CD4-positive, CD25-positive, alpha-beta regulatory T cell (primary cell): Measurements from ENCODE around the gene RAPGEF5. TPM values are rescaled to one million over a fixed set of nuclear protein-coding genes. Genes with fewer than 3 reads are reported as not detected.

Experiments used
- ATAC-seq, 2 donors: fragments of 150-1000 bp; cut with Tn5 transposase; one replicate each; pipeline ENCODE4 v1.10.0; 2021; ENCODE audit warnings: low read depth in 2 of 2, moderate number of reproducible peaks in 2 of 2, moderate library complexity in 1 of 2
- DNase-seq, 3 donors: peaks; one replicate each; pipeline versions ENCODE4 v3.0.0 to v3.0.0-alpha.2; 2012 to 2022; ENCODE audit warnings: mixed read lengths in 1 of 3
- H3K27ac ChIP-seq: one replicate; pipeline ENCODE4 v1.7.0; 2013; ENCODE audit warnings: mild to moderate bottlenecking, low read length; ENCODE audit not compliant: insufficient read depth, poor library complexity, severe bottlenecking
- H3K27me3 ChIP-seq: one replicate; pipeline ENCODE4 v1.7.0; 2013; ENCODE audit warnings: low read length; ENCODE audit not compliant: control insufficient read depth, insufficient read depth
- H3K36me3 ChIP-seq: one replicate; pipeline ENCODE4 v1.7.0; 2013; ENCODE audit warnings: mild to moderate bottlenecking, low read length, moderate library complexity; ENCODE audit not compliant: control insufficient read depth, insufficient read depth
- H3K4me1 ChIP-seq: 2 replicates; pipeline ENCODE4 v1.7.0; 2013; ENCODE audit warnings: mild to moderate bottlenecking, low read length; ENCODE audit not compliant: insufficient read depth, control insufficient read depth, poor library complexity, severe bottlenecking
- H3K4me3 ChIP-seq: one replicate; pipeline ENCODE4 v1.7.0; 2013; ENCODE audit warnings: low read depth, mild to moderate bottlenecking, low read length, moderate library complexity
- H3K9me3 ChIP-seq, 2 experiments: 1 replicate in 1 of 2; 2 replicates in 1 of 2; pipeline ENCODE4 v1.7.0; 2013; ENCODE audit warnings: low read length in 2 of 2, mild to moderate bottlenecking in 1 of 2, moderate library complexity in 1 of 2; ENCODE audit not compliant: control insufficient read depth in 2 of 2
- H3K27ac Mint-ChIP-seq, 3 donors: one replicate each; pipeline ENCODE4 v1.8.0; 2020 to 2022; ENCODE audit warnings: mild to moderate bottlenecking in 3 of 3, mixed read lengths in 3 of 3, moderate library complexity in 2 of 3
- H3K27me3 Mint-ChIP-seq: one replicate; pipeline ENCODE4 v1.8.0; 2022; ENCODE audit warnings: mild to moderate bottlenecking, mixed read lengths
- H3K36me3 Mint-ChIP-seq: one replicate; pipeline ENCODE4 v1.8.0; 2020; ENCODE audit warnings: mixed read lengths
- H3K4me1 Mint-ChIP-seq, 4 donors: one replicate each; pipeline ENCODE4 v1.8.0; 2020 to 2022; ENCODE audit warnings: mixed read lengths in 4 of 4, mild to moderate bottlenecking in 1 of 4
- H3K4me3 Mint-ChIP-seq, 4 donors: one replicate each; pipeline ENCODE4 v1.8.0; 2020 to 2022; ENCODE audit warnings: mild to moderate bottlenecking in 4 of 4, mixed read lengths in 4 of 4, moderate library complexity in 3 of 4
- H3K9me3 Mint-ChIP-seq, 7 donors: one replicate each; pipeline ENCODE4 v1.8.0; 2020 to 2022; ENCODE audit warnings: mixed read lengths in 7 of 7, mild to moderate bottlenecking in 3 of 7, moderate library complexity in 2 of 7
- polyA plus RNA-seq, 4 donors: library from polyadenylated mRNA; unstranded; fragments of 300-500 nt; fragmentation: Illumina TruSeq; gene quantifications; one replicate each; pipeline ENCODE4 v1.2.3, GENCODE V29; 2021
- total RNA-seq: library from RNA; stranded (reverse); gene quantifications from one replicate; pipeline ENCODE4 v1.2.3, GENCODE V29; 2022

RAPGEF5 gene
- total and polyA plus RNA-seq, 5 donors from 2014 or later = not detected

DNA sequence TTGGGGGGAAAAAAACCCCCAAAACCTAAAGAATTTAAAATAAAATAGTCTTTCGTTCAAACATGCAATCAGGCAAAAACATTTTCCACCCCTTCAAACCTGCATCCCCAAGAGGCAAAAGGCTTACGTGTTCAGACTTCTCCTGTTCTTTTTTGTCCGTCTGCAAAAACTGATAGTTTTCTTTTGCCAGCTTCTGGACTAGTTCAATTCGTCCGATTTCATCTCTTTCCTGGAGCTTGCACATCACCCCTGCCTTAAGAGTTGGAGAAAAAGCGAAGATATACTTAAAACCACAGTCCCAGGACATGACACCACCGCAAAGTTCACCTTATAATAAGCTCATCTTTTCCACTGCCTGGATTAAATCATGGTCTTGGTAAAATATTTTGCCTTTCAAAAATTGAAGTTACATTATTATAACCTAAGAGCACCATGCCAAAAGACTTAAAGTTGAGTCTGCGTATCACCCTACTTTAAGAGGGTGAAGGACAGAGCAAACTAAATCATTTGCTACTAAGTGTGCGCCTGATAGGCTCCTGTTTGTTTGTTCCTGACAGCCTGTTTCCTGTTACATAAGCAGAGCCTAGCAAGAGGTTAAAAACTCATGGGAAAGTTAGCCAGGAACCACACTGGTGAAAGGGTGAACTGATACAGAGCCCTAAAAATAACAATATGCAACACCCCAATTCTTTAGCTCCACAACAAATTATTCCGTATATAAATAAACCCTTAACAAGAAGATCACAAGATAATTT lies 137.0 kb downstream of the RAPGEF5 start:
- no peak overlapping the region for H3K27ac Mint-ChIP-seq

DNA sequence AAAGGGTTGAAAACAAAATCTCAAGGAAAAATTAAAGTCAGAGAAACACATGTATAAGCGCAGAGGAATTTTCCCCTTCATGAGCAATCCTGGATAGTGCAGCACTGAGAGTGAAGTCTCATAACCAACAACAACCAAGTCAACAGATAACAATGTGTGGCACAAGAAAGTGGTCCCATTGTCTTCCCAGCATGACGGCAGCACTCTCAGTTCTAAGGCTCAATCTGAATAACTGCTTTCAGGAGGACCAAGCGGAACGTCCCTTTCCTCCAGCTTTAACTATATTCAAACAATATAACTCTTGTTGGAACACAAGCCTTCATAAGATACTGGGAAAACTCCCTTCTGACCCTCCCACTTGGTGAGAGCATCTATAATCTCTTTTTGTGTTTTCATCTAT lies 137.9 kb downstream of the RAPGEF5 start:
- H3K4me3 Mint-ChIP-seq = no peak overlapping the region
- no peak overlapping the region for H3K4me3 ChIP-seq
- no peak overlapping the region for H3K27ac Mint-ChIP-seq
- no peaks in the 10 kb centered on the region for H3K36me3 Mint-ChIP-seq
- DNase-seq (no peak), ATAC-seq (no peak)
- no peaks in the 10 kb centered on the region for H3K4me1 ChIP-seq
- no peaks in the 10 kb centered on the region for H3K4me1 Mint-ChIP-seq
- no peaks in the 10 kb centered on the region for H3K27me3 Mint-ChIP-seq
- H3K9me3 Mint-ChIP-seq = peaks cover 0 to 2% (median 0%) of the 10 kb centered on the region in 7 donors
- H3K27me3 ChIP-seq = no peaks in the 10 kb centered on the region
- no peak overlapping the region for H3K27ac ChIP-seq
- H3K36me3 ChIP-seq = no peaks in the 10 kb centered on the region
- no peaks in the 10 kb centered on the region for H3K9me3 ChIP-seq

More for the DNA sequence above, 137.0 kb downstream of the RAPGEF5 start:
- no peaks in the 10 kb centered on the region for H3K4me1 ChIP-seq
- no peaks in the 10 kb centered on the region for H3K27me3 ChIP-seq
- Mint-ChIP-seq H3K36me3 (no peaks in the 10 kb centered on the region), H3K4me1 (no peaks in the 10 kb centered on the region), H3K27me3 (peaks cover 5% of the 10 kb centered on the region), H3K4me3 (no peak overlapping the region), H3K9me3 (peaks cover 0 to 2% (median 0%) of the 10 kb centered on the region in 7 donors)
- DNase-seq (no peak), ATAC-seq (no peak)
- no peaks in the 10 kb centered on the region for H3K36me3 ChIP-seq
- no peaks in the 10 kb centered on the region for H3K9me3 ChIP-seq
- no peak overlapping the region for H3K4me3 ChIP-seq
- H3K27ac ChIP-seq = no peak overlapping the region

- H3K9me3 ChIP-seq = no peaks in the 10 kb centered on the region
- Mint-ChIP-seq H3K9me3 (peaks cover 0 to 3% (median 0%) of the 10 kb centered on the region in 7 donors), H3K36me3 (no peaks in the 10 kb centered on the region), H3K27me3 (no peaks in the 10 kb centered on the region), H3K4me1 (no peaks in the 10 kb centered on the region), H3K4me3 (no peak overlapping the region), H3K27ac (no peak overlapping the region)
- no peak overlapping the region for H3K27ac ChIP-seq
- no peaks in the 10 kb centered on the region for H3K4me1 ChIP-seq
- H3K4me3 ChIP-seq = no peak overlapping the region
- H3K27me3 ChIP-seq = no peaks in the 10 kb centered on the region
- H3K36me3 ChIP-seq = no peaks in the 10 kb centered on the region
- ATAC-seq = no peak
- no peak for DNase-seq
These were observed 140.0 kb downstream of the RAPGEF5 start for GRCh38 chr7:22216832-22217475.

GRCh38 chr7:22216309-22216708 lies 140.6 kb downstream of the RAPGEF5 start:
- ATAC-seq (no peak), DNase-seq (no peak)
- Histone ChIP-seq H3K36me3 (no peaks in the 10 kb centered on the region), H3K9me3 (no peaks in the 10 kb centered on the region), H3K27ac (no peak overlapping the region), H3K27me3 (no peaks in the 10 kb centered on the region), H3K4me1 (no peaks in the 10 kb centered on the region), H3K4me3 (no peak overlapping the region)
- Mint-ChIP-seq H3K27ac (no peak overlapping the region), H3K27me3 (no peaks in the 10 kb centered on the region), H3K36me3 (no peaks in the 10 kb centered on the region), H3K4me3 (no peak overlapping the region), H3K4me1 (no peaks in the 10 kb centered on the region), H3K9me3 (peaks cover 0 to 3% (median 0%) of the 10 kb centered on the region in 7 donors)

- no peaks in the 10 kb centered on the region for H3K27me3 ChIP-seq
- Mint-ChIP-seq H3K9me3 (peaks cover 0 to 3% (median 0%) of the 10 kb centered on the region in 7 donors), H3K27ac (no peak overlapping the region), H3K27me3 (no peaks in the 10 kb centered on the region), H3K4me3 (no peak overlapping the region), H3K36me3 (no peaks in the 10 kb centered on the region), H3K4me1 (no peaks in the 10 kb centered on the region)
- DNase-seq = no peak
- ATAC-seq = no peak
- H3K4me3 ChIP-seq = no peak overlapping the region
- no peaks in the 10 kb centered on the region for H3K9me3 ChIP-seq
- no peaks in the 10 kb centered on the region for H3K36me3 ChIP-seq
- no peak overlapping the region for H3K27ac ChIP-seq
- H3K4me1 ChIP-seq = no peaks in the 10 kb centered on the region
These were observed 143.0 kb downstream of the RAPGEF5 start for GRCh38 chr7:22214000-22214399.

- Mint-ChIP-seq H3K36me3 (no peaks in the 10 kb centered on the region), H3K4me3 (no peak overlapping the region), H3K27me3 (no peaks in the 10 kb centered on the region), H3K27ac (no peak overlapping the region), H3K9me3 (peaks cover 0 to 3% (median 0%) of the 10 kb centered on the region in 7 donors), H3K4me1 (no peaks in the 10 kb centered on the region)
- no peaks in the 10 kb centered on the region for H3K9me3 ChIP-seq
- H3K36me3 ChIP-seq = no peaks in the 10 kb centered on the region
- ATAC-seq = no peak
- H3K4me3 ChIP-seq = no peak overlapping the region
- no peaks in the 10 kb centered on the region for H3K4me1 ChIP-seq
- H3K27me3 ChIP-seq = no peaks in the 10 kb centered on the region
- H3K27ac ChIP-seq = no peak overlapping the region
- DNase-seq = no peak
These were observed 143.9 kb downstream of the RAPGEF5 start for GRCh38 chr7:22213081-22213480.

- DNase-seq = no peak
- Mint-ChIP-seq H3K9me3 (peaks cover 0 to 3% (median 0%) of the 10 kb centered on the region in 7 donors), H3K27me3 (no peaks in the 10 kb centered on the region), H3K4me3 (no peak overlapping the region), H3K4me1 (no peaks in the 10 kb centered on the region), H3K27ac (no peak overlapping the region), H3K36me3 (no peaks in the 10 kb centered on the region)
- H3K27ac ChIP-seq = no peak overlapping the region
- no peaks in the 10 kb centered on the region for H3K4me1 ChIP-seq
- no peak for ATAC-seq
- no peaks in the 10 kb centered on the region for H3K36me3 ChIP-seq
- no peaks in the 10 kb centered on the region for H3K27me3 ChIP-seq
- H3K9me3 ChIP-seq = no peaks in the 10 kb centered on the region
- H3K4me3 ChIP-seq = no peak overlapping the region
These were observed 146.0 kb downstream of the RAPGEF5 start for GRCh38 chr7:22210967-22211366.

DNA sequence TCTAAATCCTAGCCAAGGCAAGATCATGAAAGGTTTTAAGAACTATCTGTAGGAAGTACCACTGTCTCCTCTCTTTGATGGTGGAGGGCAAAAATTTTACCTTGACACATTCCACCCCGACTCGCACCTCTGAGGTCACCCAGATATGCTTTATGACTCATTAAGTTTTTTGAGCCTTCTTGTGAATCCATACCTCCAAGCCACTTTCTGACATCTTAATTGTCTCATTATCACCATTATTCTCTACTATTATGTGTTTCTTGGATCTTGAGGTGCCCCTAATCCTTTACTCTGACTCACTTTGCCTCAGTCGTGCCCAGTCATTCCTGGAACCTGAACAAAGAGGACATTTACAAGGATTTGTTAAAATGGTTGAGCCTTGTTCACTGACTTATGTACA lies 146.6 kb downstream of the RAPGEF5 start:
- H3K9me3 Mint-ChIP-seq = peaks cover 0 to 3% (median 0%) of the 10 kb centered on the region in 7 donors
- no peaks in the 10 kb centered on the region for H3K27me3 ChIP-seq
- no peaks in the 10 kb centered on the region for H3K36me3 Mint-ChIP-seq
- ATAC-seq = no peak
- H3K4me3 ChIP-seq = no peak overlapping the region
- no peaks in the 10 kb centered on the region for H3K36me3 ChIP-seq
- no peak for DNase-seq
- H3K4me3 Mint-ChIP-seq = no peak overlapping the region
- H3K27ac ChIP-seq = no peak overlapping the region
- no peaks in the 10 kb centered on the region for H3K9me3 ChIP-seq
- H3K27me3 Mint-ChIP-seq = no peaks in the 10 kb centered on the region
- no peaks in the 10 kb centered on the region for H3K4me1 Mint-ChIP-seq
- H3K4me1 ChIP-seq = no peaks in the 10 kb centered on the region
- H3K27ac Mint-ChIP-seq = no peak overlapping the region
